MG63 (cell line): ENCODE measurements around the gene SLC1A7. TPM values are rescaled to one million over a fixed set of nuclear protein-coding genes. Genes with fewer than 3 reads are reported as not detected.

ENCODE experiments used
- DNase-seq: peaks from one replicate; pipeline ENCODE4 v3.0.0-alpha.2; 2020
- H3K27me3 ChIP-seq: fragments of 250-450 bp; sonication (Bioruptor Pico); 2 replicates; pipeline ENCODE4 v1.5.1; 2020; ENCODE audit warnings: mild to moderate bottlenecking, moderate library complexity
- H3K36me3 ChIP-seq: fragments of 250-450 bp; sonication (Bioruptor Pico); 2 replicates; pipeline ENCODE4 v1.5.1; 2020; ENCODE audit warnings: mild to moderate bottlenecking, moderate library complexity
- H3K4me3 ChIP-seq: fragments of 250-450 bp; sonication (Bioruptor Pico); 2 replicates; pipeline ENCODE4 v1.5.1; 2020; ENCODE audit warnings: mild to moderate bottlenecking, moderate library complexity
- H3K9me3 ChIP-seq: fragments of 250-450 bp; sonication (Bioruptor Pico); 2 replicates; pipeline ENCODE4 v1.5.1; 2020; ENCODE audit warnings: mild to moderate bottlenecking, moderate library complexity
- total RNA-seq: library from RNA; depleted of rRNA; stranded (reverse); fragments of >200 nt; shearing (Covaris generic); gene quantifications from 2 replicates; pipeline ENCODE4 v1.2.3, GENCODE V29; 2014; ENCODE audit warnings: low replicate concordance

Gene SLC1A7
- total RNA-seq, 1 experiment from 2014 or later = not detected

- Histone ChIP-seq H3K27me3 (no peaks in the 10 kb centered on the region), H3K36me3 (no peaks in the 10 kb centered on the region), H3K4me3 (no peak overlapping the region), H3K9me3 (no peaks in the 10 kb centered on the region)
- no peak for DNase-seq
These were observed 52.0 kb downstream of the SLC1A7 start for GRCh38 chr1:53090227-53091147.

GRCh38 chr1:53089478-53090226 is 52.8 kb downstream of the SLC1A7 start:
- Histone ChIP-seq H3K36me3 (no peaks in the 10 kb centered on the region), H3K9me3 (no peaks in the 10 kb centered on the region), H3K4me3 (no peak overlapping the region), H3K27me3 (no peaks in the 10 kb centered on the region)
- peak; percentile 24 for DNase-seq

- Histone ChIP-seq H3K36me3 (no peaks in the 10 kb centered on the region), H3K9me3 (no peaks in the 10 kb centered on the region), H3K27me3 (no peaks in the 10 kb centered on the region), H3K4me3 (no peak overlapping the region)
- DNase-seq = no peak
These were observed 53.7 kb downstream of the SLC1A7 start for GRCh38 chr1:53088616-53089300.

- Histone ChIP-seq H3K36me3 (no peaks in the 10 kb centered on the region), H3K4me3 (no peak overlapping the region), H3K9me3 (no peaks in the 10 kb centered on the region), H3K27me3 (no peaks in the 10 kb centered on the region)
- DNase-seq = no peak
These were observed 54.8 kb downstream of the SLC1A7 start for GRCh38 chr1:53087332-53088285.

- no peak for DNase-seq
- H3K4me3 ChIP-seq = no peak overlapping the region
- H3K9me3 ChIP-seq = no peaks in the 10 kb centered on the region
- no peaks in the 10 kb centered on the region for H3K27me3 ChIP-seq
- no peaks in the 10 kb centered on the region for H3K36me3 ChIP-seq
These were observed 55.9 kb downstream of the SLC1A7 start for GRCh38 chr1:53086491-53087070.

GRCh38 chr1:53085405-53085804 is 57.0 kb downstream of the SLC1A7 start:
- Histone ChIP-seq H3K27me3 (no peaks in the 10 kb centered on the region), H3K9me3 (no peaks in the 10 kb centered on the region), H3K4me3 (no peak overlapping the region), H3K36me3 (no peaks in the 10 kb centered on the region)
- no peak for DNase-seq

- no peaks in the 10 kb centered on the region for H3K36me3 ChIP-seq
- H3K27me3 ChIP-seq = no peaks in the 10 kb centered on the region
- H3K9me3 ChIP-seq = no peaks in the 10 kb centered on the region
- H3K4me3 ChIP-seq = no peak overlapping the region
- DNase-seq = no peak
These were observed 57.9 kb downstream of the SLC1A7 start for GRCh38 chr1:53084589-53084971.

GRCh38 chr1:53083636-53084588 is 58.5 kb downstream of the SLC1A7 start:
- no peaks in the 10 kb centered on the region for H3K27me3 ChIP-seq
- DNase-seq = no peak
- H3K9me3 ChIP-seq = no peaks in the 10 kb centered on the region
- no peaks in the 10 kb centered on the region for H3K36me3 ChIP-seq
- H3K4me3 ChIP-seq = no peak overlapping the region

GRCh38 chr1:53082826-53083455 is 59.5 kb downstream of the SLC1A7 start:
- Histone ChIP-seq H3K27me3 (no peaks in the 10 kb centered on the region), H3K36me3 (no peaks in the 10 kb centered on the region)
- DNase-seq = no peak

GRCh38 chr1:53081384-53082066 is 60.9 kb downstream of the SLC1A7 start:
- Histone ChIP-seq H3K4me3 (no peak overlapping the region), H3K36me3 (no peaks in the 10 kb centered on the region), H3K9me3 (no peaks in the 10 kb centered on the region), H3K27me3 (no peaks in the 10 kb centered on the region)
- DNase-seq = no peak

More at GRCh38 chr1:53082826-53083455, 59.5 kb downstream of the SLC1A7 start:
- Histone ChIP-seq H3K4me3 (no peak overlapping the region), H3K9me3 (no peaks in the 10 kb centered on the region)

GRCh38 chr1:53080769-53081168 is 61.7 kb downstream of the SLC1A7 start:
- no peak for DNase-seq
- Histone ChIP-seq H3K4me3 (no peak overlapping the region), H3K36me3 (no peaks in the 10 kb centered on the region), H3K9me3 (no peaks in the 10 kb centered on the region), H3K27me3 (no peaks in the 10 kb centered on the region)

GRCh38 chr1:53080041-53080440 is 62.4 kb downstream of the SLC1A7 start:
- H3K36me3 ChIP-seq = no peaks in the 10 kb centered on the region
- no peak overlapping the region for H3K4me3 ChIP-seq
- no peaks in the 10 kb centered on the region for H3K9me3 ChIP-seq
- no peak for DNase-seq
- H3K27me3 ChIP-seq = no peaks in the 10 kb centered on the region

- no peak for DNase-seq
- Histone ChIP-seq H3K27me3 (no peaks in the 10 kb centered on the region), H3K9me3 (no peaks in the 10 kb centered on the region), H3K4me3 (no peak overlapping the region), H3K36me3 (no peaks in the 10 kb centered on the region)
These were observed 63.2 kb downstream of the SLC1A7 start for GRCh38 chr1:53079251-53079650.
